ENCODE measurements around the gene CYP27A1.

The CYP27A1 gene

DNA sequence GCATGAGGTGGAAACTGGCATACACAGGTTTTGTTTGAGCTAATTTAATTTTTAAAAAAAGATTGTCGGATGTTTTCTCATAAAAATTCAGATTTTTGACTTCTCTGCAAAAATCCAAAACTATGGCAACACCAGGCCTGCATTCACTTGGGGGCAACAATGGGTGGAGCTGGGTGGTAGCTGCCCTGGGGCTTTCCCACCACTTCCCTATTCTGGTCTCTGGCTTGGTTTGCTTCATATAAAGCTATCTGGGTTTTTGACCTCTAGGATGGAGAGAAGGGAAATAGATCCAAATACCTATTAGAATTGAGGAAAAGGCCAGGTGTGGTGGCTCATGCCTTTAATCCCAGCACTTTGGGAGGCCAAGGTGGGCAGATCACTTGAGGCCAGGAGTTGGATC is 5.5 kb upstream of the CYP27A1 start:
- no peaks in the 10 kb centered on the region for H3K36me3 ChIP-seq (ENCODE audit: low read length)
- H3K9me3 ChIP-seq (ENCODE audit: insufficient read depth, low read length) = no peaks in the 10 kb centered on the region; the same call in 1 of the 2 replicates
- TF ChIP-seq EZH2phosphoT487 (conservative IDR thresholded peaks at IDR 0.05; ENCODE audit: low read length) = no peak
- TF ChIP-seq, protein P1, sequence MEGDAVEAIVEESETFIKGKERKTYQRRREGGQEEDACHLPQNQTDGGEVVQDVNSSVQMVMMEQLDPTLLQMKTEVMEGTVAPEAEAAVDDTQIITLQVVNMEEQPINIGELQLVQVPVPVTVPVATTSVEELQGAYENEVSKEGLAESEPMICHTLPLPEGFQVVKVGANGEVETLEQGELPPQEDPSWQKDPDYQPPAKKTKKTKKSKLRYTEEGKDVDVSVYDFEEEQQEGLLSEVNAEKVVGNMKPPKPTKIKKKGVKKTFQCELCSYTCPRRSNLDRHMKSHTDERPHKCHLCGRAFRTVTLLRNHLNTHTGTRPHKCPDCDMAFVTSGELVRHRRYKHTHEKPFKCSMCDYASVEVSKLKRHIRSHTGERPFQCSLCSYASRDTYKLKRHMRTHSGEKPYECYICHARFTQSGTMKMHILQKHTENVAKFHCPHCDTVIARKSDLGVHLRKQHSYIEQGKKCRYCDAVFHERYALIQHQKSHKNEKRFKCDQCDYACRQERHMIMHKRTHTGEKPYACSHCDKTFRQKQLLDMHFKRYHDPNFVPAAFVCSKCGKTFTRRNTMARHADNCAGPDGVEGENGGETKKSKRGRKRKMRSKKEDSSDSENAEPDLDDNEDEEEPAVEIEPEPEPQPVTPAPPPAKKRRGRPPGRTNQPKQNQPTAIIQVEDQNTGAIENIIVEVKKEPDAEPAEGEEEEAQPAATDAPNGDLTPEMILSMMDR (IDR thresholded peaks at IDR 0.05; ENCODE audit: insufficient read depth, low read length, poor library complexity, severe bottlenecking) = no peak
- no peak overlapping the region for H2AFZ ChIP-seq (ENCODE audit: low read depth, low read length, severe bottlenecking)
- H3F3A ChIP-seq (ENCODE audit: insufficient read depth) = no peaks in the 10 kb centered on the region
- H3K79me2 ChIP-seq (ENCODE audit: insufficient read depth, low read length) = no peaks in the 10 kb centered on the region
- no peaks in the 10 kb centered on the region for H3K9me2 ChIP-seq (replicated peaks; ENCODE audit: insufficient read depth, low read length)
- H4K20me1 ChIP-seq (ENCODE audit: low read depth, low read length) = no peaks in the 10 kb centered on the region
- H3K4me2 ChIP-seq (ENCODE audit: low read depth, low read length, poor library complexity, severe bottlenecking) = no peak overlapping the region
- H3K4me3 ChIP-seq (ENCODE audit: insufficient read depth, low read length, poor library complexity, severe bottlenecking) = no peak overlapping the region
- no peak overlapping the region for H3K9ac ChIP-seq (ENCODE audit: low read length)
- H3K27me3 ChIP-seq (ENCODE audit: low read length) = no peaks in the 10 kb centered on the region
- no peak overlapping the region for H3K27ac ChIP-seq (ENCODE audit: low read depth, low read length)

DNA sequence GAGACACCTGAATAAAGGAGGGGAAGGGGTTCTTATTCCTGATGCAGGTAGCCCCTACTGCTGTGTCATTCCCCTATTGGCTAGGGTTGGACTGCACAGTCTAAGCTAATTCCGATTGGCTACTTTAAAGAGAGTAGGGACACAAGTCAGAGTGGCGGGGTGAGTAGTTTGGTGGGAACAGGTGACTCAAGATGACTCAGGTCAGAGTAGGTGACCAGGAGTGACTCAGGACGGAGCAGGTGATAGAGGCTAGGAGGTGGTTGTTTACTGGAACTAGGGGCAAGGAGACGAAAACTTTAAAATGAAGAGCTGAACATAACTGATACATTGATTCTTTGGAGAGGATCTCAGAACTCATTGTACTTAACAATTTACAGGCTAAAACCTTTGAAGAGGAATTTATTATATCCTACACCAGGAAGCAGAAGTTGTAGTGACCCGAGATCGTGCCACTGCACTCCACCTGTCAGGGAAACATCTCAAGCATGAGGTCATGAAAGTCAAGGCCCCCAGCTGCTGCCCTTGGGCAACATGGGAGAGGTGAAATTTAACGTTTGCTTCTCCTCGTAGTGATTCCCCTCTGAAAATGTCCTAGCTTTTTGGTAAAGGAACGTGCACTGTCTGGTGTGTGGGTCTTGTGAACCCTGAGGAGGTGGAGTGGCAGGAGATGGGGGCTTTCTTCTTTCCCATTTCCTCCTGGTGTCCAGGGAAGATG is 4.5 kb upstream of the CYP27A1 start:
- no peak overlapping the region for H3K9ac ChIP-seq (ENCODE audit: low read length)

GRCh38 chr2:218780046-218780445 is 1.9 kb upstream of the CYP27A1 start:
- Histone ChIP-seq H3K36me3 (ENCODE audit: low read length) (no peaks in the 10 kb centered on the region), H3K79me2 (ENCODE audit: insufficient read depth, low read length) (no peaks in the 10 kb centered on the region), H3K27ac (ENCODE audit: low read depth, low read length) (no peak overlapping the region), H3F3A (ENCODE audit: insufficient read depth) (no peaks in the 10 kb centered on the region), H3K4me2 (ENCODE audit: low read depth, low read length, poor library complexity, severe bottlenecking) (no peak overlapping the region), H3K9me2 (replicated peaks; ENCODE audit: insufficient read depth, low read length) (no peaks in the 10 kb centered on the region), H2AFZ (ENCODE audit: low read depth, low read length, severe bottlenecking) (no peak overlapping the region), H4K20me1 (ENCODE audit: low read depth, low read length) (no peaks in the 10 kb centered on the region), H3K4me3 (ENCODE audit: insufficient read depth, low read length, poor library complexity, severe bottlenecking) (no peak overlapping the region), H3K27me3 (ENCODE audit: low read length) (no peaks in the 10 kb centered on the region), H3K9ac (ENCODE audit: low read length) (no peak overlapping the region), H3K9me3 (ENCODE audit: insufficient read depth, low read length) (no peaks in the 10 kb centered on the region; the same call in 1 of the 2 replicates)
- no peak for TF ChIP-seq EZH2phosphoT487 (conservative IDR thresholded peaks at IDR 0.05; ENCODE audit: low read length)
- TF ChIP-seq, protein P1 (IDR thresholded peaks at IDR 0.05; ENCODE audit: insufficient read depth, low read length, poor library complexity, severe bottlenecking) = no peak

More for the DNA sequence above, 4.5 kb upstream of the CYP27A1 start:
- Histone ChIP-seq H3K4me2 (ENCODE audit: low read depth, low read length, poor library complexity, severe bottlenecking) (no peak overlapping the region), H3K4me3 (ENCODE audit: insufficient read depth, low read length, poor library complexity, severe bottlenecking) (no peak overlapping the region), H2AFZ (ENCODE audit: low read depth, low read length, severe bottlenecking) (no peak overlapping the region), H3F3A (ENCODE audit: insufficient read depth) (no peaks in the 10 kb centered on the region), H3K79me2 (ENCODE audit: insufficient read depth, low read length) (no peaks in the 10 kb centered on the region), H3K9me2 (replicated peaks; ENCODE audit: insufficient read depth, low read length) (no peaks in the 10 kb centered on the region), H3K36me3 (ENCODE audit: low read length) (no peaks in the 10 kb centered on the region), H4K20me1 (ENCODE audit: low read depth, low read length) (no peaks in the 10 kb centered on the region), H3K9me3 (ENCODE audit: insufficient read depth, low read length) (no peaks in the 10 kb centered on the region; the same call in 1 of the 2 replicates), H3K27ac (ENCODE audit: low read depth, low read length) (no peak overlapping the region), H3K27me3 (ENCODE audit: low read length) (no peaks in the 10 kb centered on the region)
- TF ChIP-seq, protein P1 (IDR thresholded peaks at IDR 0.05; ENCODE audit: insufficient read depth, low read length, poor library complexity, severe bottlenecking) = no peak
- TF ChIP-seq EZH2phosphoT487 (conservative IDR thresholded peaks at IDR 0.05; ENCODE audit: low read length) = no peak
